Fibroblast of skin of scalp (primary cell): ENCODE data around the gene DPT.

Experiments used
- DNase-seq: peaks from one replicate; pipeline ENCODE4 v3.0.0-alpha.2; 2013

Gene DPT

GRCh38 chr1:168656485-168656884, 72.5 kb downstream of the DPT start:
- DNase-seq, result no peak

DNA sequence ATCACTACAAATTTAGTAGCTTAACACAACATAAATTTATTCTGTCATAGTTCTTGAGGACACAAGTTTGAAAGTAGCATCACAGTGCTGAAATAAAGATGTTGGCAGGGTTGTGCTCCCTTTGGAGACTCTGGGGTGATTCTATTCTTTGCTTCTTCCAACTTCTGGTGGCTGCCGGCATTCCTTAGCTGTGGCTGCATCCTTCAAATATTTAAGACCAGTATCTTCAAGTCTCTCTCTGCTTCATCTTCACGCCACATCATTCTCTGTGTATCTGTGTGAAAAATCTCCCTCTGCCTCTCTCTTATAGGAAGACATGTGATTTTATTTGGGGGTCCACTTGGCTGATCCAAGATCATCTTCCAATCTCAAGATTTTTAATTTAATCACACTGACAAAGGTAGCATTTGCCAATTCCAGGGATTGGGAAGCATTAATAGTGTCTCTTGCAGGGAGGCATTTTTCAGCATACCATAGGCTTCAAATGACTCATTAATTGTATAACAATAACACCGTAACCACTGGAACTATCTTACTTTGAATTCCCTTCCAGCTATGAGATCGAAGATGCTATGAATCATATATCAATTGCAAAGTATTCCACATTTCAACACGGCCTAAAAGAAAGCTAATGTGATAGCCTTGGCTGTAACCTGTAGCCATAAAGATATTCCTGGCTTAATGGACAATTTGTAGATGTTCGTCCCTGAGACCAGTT, 74.6 kb downstream of the DPT start:
- peak; percentile 73 for DNase-seq

DNA sequence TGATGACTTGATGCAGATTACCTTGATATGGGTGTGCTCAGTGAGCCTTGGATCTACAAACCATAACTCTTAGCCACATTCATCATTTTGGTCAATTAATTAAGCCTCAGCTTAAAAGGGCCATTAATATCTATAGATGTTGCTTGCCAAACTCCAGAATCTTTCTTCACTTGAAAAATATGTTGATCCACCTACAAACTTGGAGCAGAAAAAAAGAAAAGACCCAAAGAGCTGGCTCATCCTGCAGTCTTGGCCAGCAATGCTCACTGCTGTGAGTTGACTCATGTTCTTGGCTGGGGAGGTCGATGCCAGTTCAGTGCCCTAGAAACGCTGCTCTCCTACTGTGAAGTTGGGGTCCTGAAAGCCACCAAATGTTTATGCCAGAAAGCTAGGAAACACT, 75.4 kb downstream of the DPT start:
- peak; percentile 53 for DNase-seq

DNA sequence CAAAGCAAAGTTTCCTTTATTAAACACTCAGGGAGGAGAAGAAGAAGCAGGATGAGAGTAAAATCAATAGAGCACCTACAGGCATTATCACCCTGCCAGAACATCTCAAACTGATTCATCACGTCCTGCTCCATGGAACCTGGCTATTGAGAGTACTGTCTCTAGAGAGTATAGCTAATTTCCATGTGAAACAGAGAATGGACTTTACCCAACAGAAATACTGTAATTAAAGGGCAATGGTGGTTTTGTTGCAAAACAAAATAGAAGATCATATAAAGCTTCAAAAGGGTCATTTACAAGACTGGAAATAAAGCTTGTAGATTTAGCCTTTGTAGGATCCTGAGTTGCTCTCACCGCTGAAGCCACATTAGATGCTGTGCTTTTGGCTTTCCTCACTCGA, 83.3 kb downstream of the DPT start:
- no peak for DNase-seq
